Spleen (tissue), 7 donors: ENCODE measurements around the gene MAGEA1.

ENCODE experiments used
- POLR2A ChIP-seq, 3 donors: fragments of 450-650 bp; IDR thresholded peaks; one replicate each; pipeline ENCODE4 v1.5.1; 2017; ENCODE audit warnings: antibody characterized with exemption in 3 of 3, mild to moderate bottlenecking in 1 of 3
- POLR2AphosphoS5 ChIP-seq, 3 donors: sonication (generic); formaldehyde crosslinking; IDR thresholded peaks; one replicate each; pipeline ENCODE4 v1.5.1; 2017; ENCODE audit warnings: antibody characterized with exemption in 3 of 3
- TF ChIP-seq, protein P1 (sequence below), 11 experiments: fragments of 200-600 bp in 7 of 11; fragments of 450-650 bp in 4 of 11; sonication (generic) in 4 of 11; IDR thresholded peaks in 8 of 11; conservative IDR thresholded peaks in 3 of 11; 1 replicate in 7 of 11; 2 replicates in 4 of 11; pipeline versions ENCODE4 v1.4.0 to v1.8.0; 2016 to 2021; ENCODE audit warnings: antibody characterized with exemption in 11 of 11, inconsistent platforms in 4 of 11, mild to moderate bottlenecking in 1 of 11
- donor health status: DM: no; HTN: no; CAD: no; lungs with moderate emphysema.
- donor health status: DM: no; HTN: no; CAD: no.
- donor health status: DM: no; HTN: no; CAD: no.

- TF ChIP-seq, protein P1, sequence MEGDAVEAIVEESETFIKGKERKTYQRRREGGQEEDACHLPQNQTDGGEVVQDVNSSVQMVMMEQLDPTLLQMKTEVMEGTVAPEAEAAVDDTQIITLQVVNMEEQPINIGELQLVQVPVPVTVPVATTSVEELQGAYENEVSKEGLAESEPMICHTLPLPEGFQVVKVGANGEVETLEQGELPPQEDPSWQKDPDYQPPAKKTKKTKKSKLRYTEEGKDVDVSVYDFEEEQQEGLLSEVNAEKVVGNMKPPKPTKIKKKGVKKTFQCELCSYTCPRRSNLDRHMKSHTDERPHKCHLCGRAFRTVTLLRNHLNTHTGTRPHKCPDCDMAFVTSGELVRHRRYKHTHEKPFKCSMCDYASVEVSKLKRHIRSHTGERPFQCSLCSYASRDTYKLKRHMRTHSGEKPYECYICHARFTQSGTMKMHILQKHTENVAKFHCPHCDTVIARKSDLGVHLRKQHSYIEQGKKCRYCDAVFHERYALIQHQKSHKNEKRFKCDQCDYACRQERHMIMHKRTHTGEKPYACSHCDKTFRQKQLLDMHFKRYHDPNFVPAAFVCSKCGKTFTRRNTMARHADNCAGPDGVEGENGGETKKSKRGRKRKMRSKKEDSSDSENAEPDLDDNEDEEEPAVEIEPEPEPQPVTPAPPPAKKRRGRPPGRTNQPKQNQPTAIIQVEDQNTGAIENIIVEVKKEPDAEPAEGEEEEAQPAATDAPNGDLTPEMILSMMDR (IDR thresholded peaks at IDR 0.05 in 8 of 11, conservative IDR thresholded peaks at IDR 0.05 in 3 of 11), result no peak
- TF ChIP-seq POLR2AphosphoS5 (IDR thresholded peaks at IDR 0.05), result no peak
- no peak for TF ChIP-seq POLR2A (IDR thresholded peaks at IDR 0.05)
These were observed 21.6 kb upstream of the MAGEA1 start for GRCh38 chrX:153157450-153157849.
